HG03558 (cell line): Measurements from ENCODE around the gene TMEM218.

Experiments
- ATAC-seq: cut with Tn5 transposase; IDR thresholded peaks from one replicate; pipeline ENCODE4 v1.9.1; 2021; ENCODE audit warnings: moderate number of reproducible peaks; ENCODE audit not compliant: unreplicated experiment; ENCODE audit errors: extremely low read depth

TMEM218 gene

GRCh38 chr11:125132071-125132470, 20.6 kb upstream of the TMEM218 start:
- no peak for ATAC-seq

GRCh38 chr11:125129316-125129993, 18.0 kb upstream of the TMEM218 start:
- no peak for ATAC-seq

DNA sequence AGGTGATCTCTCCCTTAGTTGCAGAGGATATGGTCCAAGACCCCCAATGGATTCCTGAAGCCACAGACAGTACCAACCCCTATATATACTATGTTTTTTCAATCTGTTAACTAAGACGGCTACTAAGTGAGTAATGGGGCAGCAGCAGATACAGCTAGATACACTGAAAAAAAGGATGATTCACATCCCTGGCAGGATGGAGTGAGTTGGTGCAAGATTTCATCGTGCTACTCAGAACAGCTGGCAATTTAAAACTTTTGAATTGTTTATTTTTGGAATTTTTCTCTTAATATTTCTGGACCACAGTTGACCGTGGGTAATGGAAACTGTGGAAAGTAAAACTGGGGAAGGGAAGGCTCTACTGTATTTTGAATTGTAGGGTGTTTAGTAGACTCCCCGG, 17.0 kb upstream of the TMEM218 start:
- ATAC-seq: no peak

DNA sequence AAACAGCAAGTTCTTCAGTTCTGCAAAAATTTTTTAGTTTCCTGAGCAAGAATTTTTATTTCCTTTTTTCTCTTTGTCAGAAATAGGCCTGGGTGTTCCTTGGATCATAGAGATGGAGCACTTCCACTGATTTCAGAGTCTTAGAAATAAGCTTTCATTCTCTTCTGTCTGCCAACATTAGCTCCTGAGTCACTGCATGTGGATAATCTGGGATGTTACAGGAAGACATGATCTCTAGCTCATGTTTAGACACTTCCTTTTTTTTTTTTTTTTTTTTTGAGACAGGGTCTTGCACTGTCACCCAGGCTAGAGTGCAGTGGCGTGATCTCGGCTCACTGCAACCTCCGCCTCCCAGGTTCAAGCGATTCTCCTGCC, 13.2 kb upstream of the TMEM218 start:
- ATAC-seq: no peak

- ATAC-seq: no peak
Observed at GRCh38 chr11:125123947-125124617, 12.7 kb upstream of the TMEM218 start.

DNA sequence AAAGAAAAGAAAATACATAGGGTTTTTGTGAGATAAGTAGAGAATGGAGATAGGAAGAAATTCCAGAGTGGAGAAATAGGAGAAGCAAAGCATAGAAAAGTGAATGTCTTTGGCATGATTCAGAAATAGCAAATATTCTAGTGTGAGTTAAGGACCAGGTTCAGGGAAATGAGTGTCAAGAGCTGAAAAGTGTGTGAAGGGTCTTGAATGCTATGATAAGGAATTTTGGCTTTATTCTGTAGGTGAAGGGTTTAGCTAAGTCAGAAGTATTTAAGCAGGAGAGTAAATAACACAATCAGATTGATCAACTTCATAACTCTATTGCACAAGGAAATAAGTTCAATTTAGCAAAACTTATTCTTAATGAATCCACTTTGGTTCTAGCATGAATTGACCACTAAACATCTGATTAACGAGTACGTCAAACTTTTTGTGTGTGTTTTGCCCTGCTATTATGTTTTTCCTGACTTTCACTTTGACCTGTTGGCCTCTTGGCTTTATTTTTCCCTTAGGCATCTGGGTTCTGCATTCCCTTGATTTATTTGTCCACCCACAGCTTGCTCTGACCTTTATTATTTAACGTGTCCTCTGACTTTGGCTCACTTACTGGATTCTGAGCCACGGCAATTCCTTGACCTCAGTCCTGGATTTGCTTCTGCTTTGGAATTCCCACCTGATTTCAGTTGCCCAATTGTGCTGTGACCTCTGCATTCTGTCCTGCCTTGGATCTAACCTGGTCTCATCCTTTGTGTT, 11.9 kb upstream of the TMEM218 start:
- ATAC-seq: no peak

DNA sequence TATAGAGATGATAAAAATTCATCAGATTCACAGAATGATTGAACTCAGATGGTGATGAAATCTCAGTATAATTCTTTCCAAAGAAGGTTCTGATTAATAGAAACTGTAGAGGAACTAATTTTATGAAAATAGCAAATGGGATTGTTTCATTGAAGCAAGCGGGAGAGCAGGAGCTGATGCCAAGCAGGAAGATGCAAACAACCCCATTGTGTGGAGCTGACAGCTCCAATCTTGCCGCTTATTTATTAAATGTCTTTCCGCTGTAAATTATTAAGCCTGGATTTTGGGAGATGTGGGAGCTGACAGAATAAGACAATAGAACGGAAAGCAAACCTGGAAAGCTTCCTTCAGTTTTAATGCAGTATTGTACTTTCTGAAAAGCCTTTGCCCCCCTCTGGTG, 6.0 kb upstream of the TMEM218 start:
- no peak for ATAC-seq

DNA sequence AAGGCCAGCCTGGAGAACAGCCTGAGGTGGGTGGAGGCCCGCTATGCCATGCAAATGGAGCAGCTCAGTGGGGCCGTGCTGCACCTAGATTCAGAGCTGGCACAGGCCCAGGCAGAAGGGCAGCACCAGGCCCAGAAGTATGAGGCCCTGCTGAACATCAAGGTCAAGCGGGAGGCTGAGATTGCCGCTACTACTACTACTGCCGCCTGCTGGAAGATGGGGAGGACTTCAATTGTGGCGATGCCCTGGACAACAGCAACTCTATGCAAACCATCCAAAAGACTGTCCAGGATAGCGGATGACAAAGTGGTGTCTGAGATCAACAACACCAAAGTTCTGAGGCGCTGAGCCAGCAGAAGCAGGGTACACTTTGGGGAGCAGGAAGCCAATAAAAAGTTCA, 3.1 kb upstream of the TMEM218 start:
- no peak for ATAC-seq

DNA sequence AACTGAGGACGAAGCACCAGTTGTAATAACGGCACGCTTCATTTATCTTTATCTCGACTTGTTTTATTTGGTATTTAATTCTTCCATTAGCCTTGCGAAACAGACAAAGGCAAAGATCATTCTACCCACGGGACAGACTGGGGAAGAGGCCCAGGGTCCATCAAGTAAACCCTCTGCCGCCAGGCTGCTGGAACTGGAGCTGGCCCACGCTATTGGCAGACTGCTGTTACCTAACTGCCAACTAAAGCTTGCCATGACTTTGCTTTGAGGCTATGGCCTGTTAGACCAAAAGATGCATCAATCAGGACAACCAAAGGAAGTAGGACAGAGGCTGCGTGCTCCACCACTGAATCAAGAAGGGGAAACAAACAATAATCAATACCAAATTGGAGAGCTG, 780 bp upstream of the TMEM218 start:
- no peak for ATAC-seq

DNA sequence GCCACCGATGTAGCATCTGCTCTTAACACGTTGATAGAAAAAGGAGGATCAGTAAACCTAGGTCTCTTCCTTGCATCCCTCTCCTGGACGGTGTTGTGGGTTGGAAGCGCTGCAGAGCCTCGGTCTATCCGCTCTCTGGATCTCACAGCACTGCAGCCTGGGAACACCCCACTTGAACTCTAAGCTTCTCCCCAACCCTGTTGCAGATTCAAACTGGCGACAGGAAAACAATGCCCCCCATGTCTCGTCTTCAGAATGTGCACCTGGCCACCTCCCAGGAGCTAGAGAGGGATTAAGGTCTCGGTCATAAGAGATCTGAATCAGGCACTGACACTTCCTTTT, 454 bp downstream of the TMEM218 start:
- no peak for ATAC-seq

DNA sequence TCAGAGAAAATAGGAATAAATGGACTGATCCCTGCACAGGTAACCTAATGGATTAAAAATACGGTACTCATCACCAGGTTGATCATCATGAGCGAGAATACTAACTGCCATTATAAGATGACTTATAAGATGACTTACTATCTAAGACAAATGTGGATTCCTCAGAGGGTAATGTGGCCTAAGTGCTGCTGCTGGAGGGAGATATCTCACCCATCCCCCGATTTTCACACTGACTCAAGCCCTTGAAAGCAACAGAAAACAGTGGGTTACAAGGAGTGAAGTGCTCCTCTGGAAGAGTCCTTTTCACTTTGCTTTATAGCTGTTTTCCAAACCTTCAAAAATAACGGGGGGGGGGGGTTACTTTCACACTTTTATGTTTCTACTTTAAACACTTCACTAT, 920 bp downstream of the TMEM218 start:
- ATAC-seq: no peak

DNA sequence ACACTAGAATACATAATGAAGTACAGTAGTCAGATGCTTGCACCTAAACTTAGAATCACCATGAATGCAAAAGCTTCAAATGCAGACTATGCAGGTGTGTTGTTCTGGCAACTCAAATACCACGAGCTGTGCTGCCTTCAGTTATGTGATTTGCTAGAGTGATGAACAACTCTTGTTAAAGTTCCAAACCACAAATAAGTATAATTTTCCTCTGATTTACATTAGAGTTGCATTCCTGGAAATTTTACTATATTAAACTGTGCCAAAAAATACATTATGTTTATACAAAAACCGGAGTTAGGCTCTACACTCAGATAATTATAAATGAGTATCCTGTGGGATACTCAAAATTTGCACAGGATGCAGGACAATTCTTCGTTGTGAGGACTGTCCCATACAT, 3.0 kb downstream of the TMEM218 start:
- ATAC-seq: no peak

- no peak for ATAC-seq
Observed at GRCh38 chr11:125105926-125106325, 5.5 kb downstream of the TMEM218 start.

DNA sequence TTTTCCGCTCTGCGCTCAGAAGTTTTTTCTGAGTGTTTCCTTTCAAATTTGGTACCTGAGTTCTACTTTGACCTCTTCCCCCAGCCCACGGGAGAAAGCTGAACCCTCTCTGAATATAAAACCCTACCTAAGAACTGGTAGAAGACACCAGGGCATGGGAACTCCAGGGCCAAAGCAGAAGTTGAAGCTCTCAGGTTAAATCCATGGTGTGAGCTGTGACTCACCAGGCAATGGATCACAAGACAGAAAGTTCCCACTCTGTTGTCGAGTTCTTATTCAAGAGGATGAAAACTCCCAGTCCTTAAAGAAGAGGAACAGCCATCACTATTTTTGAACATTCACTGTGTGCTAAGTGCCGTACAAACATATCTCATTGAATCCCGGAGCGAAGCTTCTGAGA, 8.9 kb downstream of the TMEM218 start:
- ATAC-seq: no peak

GRCh38 chr11:125102025-125102424, 9.4 kb downstream of the TMEM218 start:
- ATAC-seq: no peak

- no peak for ATAC-seq
Observed at GRCh38 chr11:125101596-125101995, 9.8 kb downstream of the TMEM218 start.

GRCh38 chr11:125100136-125100535, 11.3 kb downstream of the TMEM218 start:
- ATAC-seq: no peak

DNA sequence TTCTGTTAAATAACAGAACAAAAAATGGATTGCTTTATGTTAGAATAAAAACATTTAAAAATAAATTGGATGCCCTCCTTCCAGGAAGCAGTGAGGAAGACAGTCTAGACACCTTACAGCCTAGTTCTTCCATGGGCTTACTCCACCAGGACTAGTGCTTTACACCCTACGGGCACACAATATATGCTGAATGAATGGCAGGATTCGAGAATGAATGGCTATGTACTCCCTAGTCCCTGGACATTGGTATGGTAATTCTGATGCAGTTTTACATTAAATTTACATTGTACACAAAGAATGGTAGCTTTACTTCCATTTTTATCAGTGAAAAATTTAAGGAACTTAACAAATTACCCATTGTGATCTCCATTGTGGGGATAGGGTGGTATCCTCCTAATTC, 16.7 kb downstream of the TMEM218 start:
- ATAC-seq: no peak

GRCh38 chr11:125093502-125093901, 17.9 kb downstream of the TMEM218 start:
- no peak for ATAC-seq

DNA sequence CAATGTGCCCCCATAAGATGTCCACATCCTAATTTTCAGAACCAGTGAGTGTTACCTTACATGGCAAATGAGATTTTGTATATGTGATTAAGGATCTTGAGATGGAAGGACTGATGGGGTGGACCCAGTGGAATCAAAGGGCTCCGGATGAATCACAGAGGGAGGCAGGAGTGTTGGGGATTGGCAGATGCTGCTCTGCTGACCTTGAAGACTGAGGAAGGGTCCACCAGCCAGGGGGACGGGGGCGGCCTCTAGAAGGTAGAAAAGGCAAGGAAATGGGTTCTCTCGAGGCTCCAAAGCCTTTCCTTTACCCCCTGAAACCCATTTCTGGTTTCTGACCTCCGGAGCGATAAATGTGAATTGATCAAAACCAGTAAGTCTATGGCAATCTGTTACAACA, 18.8 kb downstream of the TMEM218 start:
- no peak for ATAC-seq

GRCh38 chr11:125091877-125092664, 19.4 kb downstream of the TMEM218 start:
- ATAC-seq: no peak
